ENCODE measurements around the gene CCL1.

GRCh38 chr17:34319039-34319483 is 44.0 kb downstream of the CCL1 start, which contains the start of gene CCL8:
- TF ChIP-seq CTCF (IDR thresholded peaks at IDR 0.05) (no peak), EZH2 (IDR thresholded peaks at IDR 0.05; ENCODE audit: borderline replicate concordance, insufficient read depth, low read depth, low read length, poor library complexity, severe bottlenecking) (no peak)

Data from B cell (primary cell).